Measurements from ENCODE around the gene FGF2.
"Not testable (repeated sequence)": the region's sequence is repeated elsewhere in the genome, so short reads cannot be mapped to it uniquely, and the experiment has no call there.

Gene FGF2

DNA sequence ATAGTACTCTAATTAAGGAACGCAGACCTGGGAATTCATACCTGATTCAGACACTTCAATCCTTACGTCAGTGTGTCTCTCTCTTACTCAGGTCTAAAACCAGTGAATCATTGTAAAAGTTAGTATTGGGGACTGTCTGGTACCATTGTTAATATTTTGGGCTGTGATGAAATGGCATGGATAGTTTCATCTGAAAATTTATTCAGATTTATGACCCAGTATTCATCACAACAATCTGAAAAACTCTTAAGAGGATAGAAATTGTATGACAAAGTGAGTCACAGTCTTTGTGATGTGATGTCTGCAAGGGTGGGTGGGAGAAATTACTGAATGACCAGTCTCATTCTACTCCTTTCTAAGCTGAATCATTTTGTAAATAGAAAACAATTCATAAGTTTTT, 10.3 kb downstream of the FGF2 start:
- Histone ChIP-seq H3K27me3 (ENCODE audit: control insufficient read depth, insufficient read depth, low read length) (no peaks in the 10 kb centered on the region), H3K27ac (ENCODE audit: low read depth, low read length) (peak overlapping the region; percentile 22), H3K4me1 (ENCODE audit: control insufficient read depth, insufficient read depth, low read length) (peaks cover 44% of the 10 kb centered on the region), H3K4me3 (ENCODE audit: low read length) (no peak overlapping the region), H3K9ac (ENCODE audit: low read length) (no peak overlapping the region), H3K36me3 (ENCODE audit: control insufficient read depth, insufficient read depth, low read length) (no peaks in the 10 kb centered on the region)

- Histone ChIP-seq H3K27ac (ENCODE audit: low read depth, low read length) (no peak overlapping the region), H3K27me3 (ENCODE audit: control insufficient read depth, insufficient read depth, low read length) (no peaks in the 10 kb centered on the region), H3K4me3 (ENCODE audit: low read length) (no peak overlapping the region), H3K36me3 (ENCODE audit: control insufficient read depth, insufficient read depth, low read length) (no peaks in the 10 kb centered on the region), H3K9ac (ENCODE audit: low read length) (no peak overlapping the region), H3K4me1 (ENCODE audit: control insufficient read depth, insufficient read depth, low read length) (peaks cover 43% of the 10 kb centered on the region)
These were observed 11.4 kb downstream of the FGF2 start for GRCh38 chr4:122838034-122838433.

GRCh38 chr4:122842392-122842791, 15.8 kb downstream of the FGF2 start:
- Histone ChIP-seq H3K27ac (ENCODE audit: low read depth, low read length) (peak overlapping the region; percentile 82), H3K4me1 (ENCODE audit: control insufficient read depth, insufficient read depth, low read length) (peaks cover 37% of the 10 kb centered on the region), H3K4me3 (ENCODE audit: low read length) (no peak overlapping the region)

GRCh38 chr4:122842984-122843531, 16.4 kb downstream of the FGF2 start:
- H3K27ac ChIP-seq (ENCODE audit: low read depth, low read length) = peak overlapping the region; percentile 82

More at GRCh38 chr4:122842392-122842791, 15.8 kb downstream of the FGF2 start:
- no peak overlapping the region for H3K9ac ChIP-seq (ENCODE audit: low read length)
- no peaks in the 10 kb centered on the region for H3K36me3 ChIP-seq (ENCODE audit: control insufficient read depth, insufficient read depth, low read length)
- no peaks in the 10 kb centered on the region for H3K27me3 ChIP-seq (ENCODE audit: control insufficient read depth, insufficient read depth, low read length)

GRCh38 chr4:122844391-122844790, 17.8 kb downstream of the FGF2 start:
- H3K36me3 ChIP-seq (ENCODE audit: control insufficient read depth, insufficient read depth, low read length); H3K4me3 ChIP-seq (ENCODE audit: low read length); H3K27me3 ChIP-seq (ENCODE audit: control insufficient read depth, insufficient read depth, low read length); H3K9ac ChIP-seq (ENCODE audit: low read length): not testable (repeated sequence)
- peaks cover 37% of the 10 kb centered on the region for H3K4me1 ChIP-seq (ENCODE audit: control insufficient read depth, insufficient read depth, low read length)
- H3K27ac ChIP-seq (ENCODE audit: low read depth, low read length) = peak overlapping the region; percentile 82

More at GRCh38 chr4:122842984-122843531, 16.4 kb downstream of the FGF2 start:
- peak overlapping the region; percentile 26 for H3K4me3 ChIP-seq (ENCODE audit: low read length)
- H3K4me1 ChIP-seq (ENCODE audit: control insufficient read depth, insufficient read depth, low read length) = peaks cover 38% of the 10 kb centered on the region
- H3K36me3 ChIP-seq (ENCODE audit: control insufficient read depth, insufficient read depth, low read length) = no peaks in the 10 kb centered on the region
- H3K9ac ChIP-seq (ENCODE audit: low read length) = no peak overlapping the region
- H3K27me3 ChIP-seq (ENCODE audit: control insufficient read depth, insufficient read depth, low read length) = no peaks in the 10 kb centered on the region

DNA sequence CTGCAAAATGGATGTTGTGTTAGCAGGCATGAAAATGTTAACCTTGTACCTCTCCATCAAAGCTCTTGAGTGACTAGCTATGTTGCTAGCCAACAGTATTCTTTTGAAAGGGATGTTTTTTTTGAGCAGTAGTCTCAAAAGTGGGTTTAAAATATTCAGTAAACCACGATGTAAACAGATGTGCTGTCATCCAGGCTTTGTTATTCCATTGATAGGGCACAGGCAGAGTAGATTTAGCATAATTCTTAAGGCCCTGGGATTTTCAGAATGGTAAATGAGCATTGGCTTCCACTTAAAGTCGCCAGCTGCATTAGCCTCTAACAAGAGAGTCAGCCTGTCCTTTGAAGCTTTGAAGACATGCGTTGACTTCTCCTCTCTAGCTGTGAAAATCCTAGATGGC, 18.4 kb downstream of the FGF2 start:
- H3K36me3 ChIP-seq (ENCODE audit: control insufficient read depth, insufficient read depth, low read length) = no peaks in the 10 kb centered on the region
- no peak overlapping the region for H3K9ac ChIP-seq (ENCODE audit: low read length)
- H3K27me3 ChIP-seq (ENCODE audit: control insufficient read depth, insufficient read depth, low read length) = no peaks in the 10 kb centered on the region
- H3K4me3 ChIP-seq (ENCODE audit: low read length) = no peak overlapping the region
- peaks cover 35% of the 10 kb centered on the region for H3K4me1 ChIP-seq (ENCODE audit: control insufficient read depth, insufficient read depth, low read length)
- H3K27ac ChIP-seq (ENCODE audit: low read depth, low read length) = peak overlapping the region; percentile 54

GRCh38 chr4:122845760-122846159, 19.1 kb downstream of the FGF2 start:
- H3K27me3 ChIP-seq (ENCODE audit: control insufficient read depth, insufficient read depth, low read length) = no peaks in the 10 kb centered on the region
- no peak overlapping the region for H3K9ac ChIP-seq (ENCODE audit: low read length)
- peaks cover 28% of the 10 kb centered on the region for H3K4me1 ChIP-seq (ENCODE audit: control insufficient read depth, insufficient read depth, low read length)
- peak overlapping the region; percentile 54 for H3K27ac ChIP-seq (ENCODE audit: low read depth, low read length)
- no peaks in the 10 kb centered on the region for H3K36me3 ChIP-seq (ENCODE audit: control insufficient read depth, insufficient read depth, low read length)
- H3K4me3 ChIP-seq (ENCODE audit: low read length) = no peak overlapping the region

- Histone ChIP-seq H3K4me1 (ENCODE audit: control insufficient read depth, insufficient read depth, low read length) (peaks cover 14% of the 10 kb centered on the region), H3K27ac (ENCODE audit: low read depth, low read length) (no peak overlapping the region), H3K4me3 (ENCODE audit: low read length) (no peak overlapping the region), H3K9ac (ENCODE audit: low read length) (no peak overlapping the region), H3K36me3 (ENCODE audit: control insufficient read depth, insufficient read depth, low read length) (no peaks in the 10 kb centered on the region), H3K27me3 (ENCODE audit: control insufficient read depth, insufficient read depth, low read length) (no peaks in the 10 kb centered on the region)
These were observed 21.3 kb downstream of the FGF2 start for GRCh38 chr4:122847931-122848330.

- not testable (repeated sequence) for H3K27ac ChIP-seq (ENCODE audit: low read depth, low read length); H3K4me3 ChIP-seq (ENCODE audit: low read length); H3K36me3 ChIP-seq (ENCODE audit: control insufficient read depth, insufficient read depth, low read length); H3K9ac ChIP-seq (ENCODE audit: low read length); H3K27me3 ChIP-seq (ENCODE audit: control insufficient read depth, insufficient read depth, low read length)
- peaks cover 11% of the 10 kb centered on the region for H3K4me1 ChIP-seq (ENCODE audit: control insufficient read depth, insufficient read depth, low read length)
These were observed 23.2 kb downstream of the FGF2 start for GRCh38 chr4:122849789-122850188.

DNA sequence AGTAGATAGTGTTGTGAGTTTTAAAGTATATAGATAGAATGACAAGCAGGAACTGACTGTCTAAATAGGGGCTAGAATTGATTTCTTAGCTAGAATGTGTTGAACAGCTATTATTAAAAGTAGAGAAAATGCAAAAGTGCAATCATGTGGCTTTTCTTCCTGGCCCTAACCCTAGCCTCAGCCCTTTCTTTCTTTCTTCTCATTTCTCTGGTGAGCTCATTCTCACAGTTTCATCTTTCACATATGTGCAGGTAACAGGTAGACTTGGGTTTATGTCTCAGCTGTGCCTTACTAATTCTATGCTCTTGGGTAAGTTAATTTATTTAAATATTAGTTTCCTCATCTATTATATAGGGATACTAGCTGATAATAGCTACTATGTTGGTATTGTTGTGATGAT, 24.9 kb downstream of the FGF2 start:
- Histone ChIP-seq H3K36me3 (ENCODE audit: control insufficient read depth, insufficient read depth, low read length) (no peaks in the 10 kb centered on the region), H3K4me1 (ENCODE audit: control insufficient read depth, insufficient read depth, low read length) (peaks cover 17% of the 10 kb centered on the region), H3K4me3 (ENCODE audit: low read length) (no peak overlapping the region), H3K27ac (ENCODE audit: low read depth, low read length) (no peak overlapping the region), H3K27me3 (ENCODE audit: control insufficient read depth, insufficient read depth, low read length) (no peaks in the 10 kb centered on the region), H3K9ac (ENCODE audit: low read length) (no peak overlapping the region)

DNA sequence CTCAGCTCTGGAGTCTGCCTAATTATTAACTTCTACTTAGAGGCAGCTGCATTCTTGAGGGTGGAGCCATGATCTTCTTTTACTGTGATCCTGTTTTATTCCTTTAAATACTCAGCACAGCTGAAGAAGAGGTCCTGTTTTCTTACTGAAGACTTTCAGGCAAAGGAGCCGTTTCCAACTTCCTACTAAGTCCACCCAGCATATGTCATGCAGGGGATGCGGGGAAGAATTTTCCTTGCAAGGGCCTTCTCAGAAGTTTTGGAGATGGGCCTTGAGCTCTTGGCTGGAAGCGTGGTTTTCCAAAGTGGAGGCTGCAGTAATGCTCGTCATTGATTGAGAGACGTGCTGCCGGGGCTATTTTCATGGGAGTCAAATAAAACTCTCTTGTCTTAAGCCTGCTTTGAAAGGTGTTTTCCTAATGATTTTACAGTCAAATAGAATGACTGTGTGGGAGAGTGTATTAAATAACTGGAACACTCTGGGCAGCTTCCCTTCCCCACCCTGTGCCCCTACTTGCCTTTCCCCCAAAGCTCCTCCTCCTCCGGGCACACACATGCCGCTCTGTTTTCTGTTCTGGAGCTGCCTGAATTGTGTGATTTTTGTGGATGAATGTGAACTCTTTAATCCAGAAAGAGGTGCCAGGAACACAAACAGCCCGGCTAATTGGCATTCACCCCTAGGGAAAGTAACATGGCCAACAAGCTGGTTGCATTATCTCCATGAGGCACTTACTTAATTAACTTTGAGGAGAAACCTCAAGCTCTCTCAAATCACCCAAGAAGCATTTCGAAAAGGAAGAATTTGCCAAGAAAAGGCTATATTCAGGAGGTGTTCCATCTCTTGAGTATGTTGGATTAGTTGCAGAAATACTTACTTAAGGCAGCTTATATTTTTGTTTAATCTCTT, 28.1 kb downstream of the FGF2 start:
- Histone ChIP-seq H3K27ac (ENCODE audit: low read depth, low read length) (peak overlapping the region; percentile 80), H3K27me3 (ENCODE audit: control insufficient read depth, insufficient read depth, low read length) (no peaks in the 10 kb centered on the region), H3K4me3 (ENCODE audit: low read length) (peak overlapping the region; percentile 16), H3K36me3 (ENCODE audit: control insufficient read depth, insufficient read depth, low read length) (no peaks in the 10 kb centered on the region), H3K4me1 (ENCODE audit: control insufficient read depth, insufficient read depth, low read length) (peaks cover 24% of the 10 kb centered on the region), H3K9ac (ENCODE audit: low read length) (no peak overlapping the region)

DNA sequence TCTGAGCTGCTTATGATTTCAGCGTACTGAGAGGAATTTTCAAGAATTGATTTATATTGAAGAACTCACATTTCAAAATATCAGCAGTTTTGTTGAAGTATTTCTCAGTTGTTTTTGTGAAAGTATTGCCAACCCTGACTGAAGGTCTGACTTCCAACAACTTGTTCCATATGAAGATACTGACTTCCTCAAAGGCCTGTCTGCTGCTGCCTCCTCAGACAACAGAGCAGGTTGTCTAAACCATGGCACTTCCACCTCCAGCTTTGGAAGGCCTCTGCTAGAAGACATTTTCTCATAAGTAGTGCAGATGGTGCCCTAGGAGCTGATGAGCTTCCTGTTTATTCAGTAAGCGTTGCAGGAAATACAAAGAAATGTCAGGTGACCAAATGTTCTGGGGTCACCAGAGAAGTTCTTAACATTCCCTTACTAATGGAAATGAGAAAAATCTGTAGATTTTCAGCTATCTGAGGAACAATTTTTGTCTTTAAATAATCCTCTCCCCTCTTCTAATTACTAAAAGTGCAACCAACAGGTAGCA, 28.8 kb downstream of the FGF2 start:
- Histone ChIP-seq H3K36me3 (ENCODE audit: control insufficient read depth, insufficient read depth, low read length) (no peaks in the 10 kb centered on the region), H3K27ac (ENCODE audit: low read depth, low read length) (peak overlapping the region; percentile 80), H3K4me3 (ENCODE audit: low read length) (no peak overlapping the region), H3K27me3 (ENCODE audit: control insufficient read depth, insufficient read depth, low read length) (no peaks in the 10 kb centered on the region), H3K4me1 (ENCODE audit: control insufficient read depth, insufficient read depth, low read length) (peaks cover 24% of the 10 kb centered on the region), H3K9ac (ENCODE audit: low read length) (no peak overlapping the region)
